HepG2 (cell line): ENCODE measurements around the gene PSMD3. TPM values are rescaled to one million over a fixed set of nuclear protein-coding genes. Genes with fewer than 3 reads are reported as not detected.

Experiments
- CBX5 ChIP-seq: sonication (generic); formaldehyde crosslinking; IDR thresholded peaks from 2 replicates; pipeline ENCODE4 v1.4.0; 2020; ENCODE audit warnings: missing genetic modification reagents, borderline replicate concordance
- CENPT ChIP-seq: sonication (generic); formaldehyde crosslinking; IDR thresholded peaks from 2 replicates; pipeline ENCODE4 v1.8.0; 2022; ENCODE audit warnings: low read depth, mild to moderate bottlenecking, moderate library complexity, missing genetic modification reagents
- CSRNP2 ChIP-seq: sonication (generic); formaldehyde crosslinking; conservative IDR thresholded peaks from 2 replicates; pipeline ENCODE4 v1.8.0; 2022; ENCODE audit warnings: low read depth, missing genetic modification reagents
- ETV5 ChIP-seq: IDR thresholded peaks from 2 replicates; pipeline ENCODE4 v1.6.1; 2018; ENCODE audit warnings: missing biosample characterization, missing genetic modification reagents, inconsistent platforms, borderline replicate concordance
- HOXA3 ChIP-seq: sonication (generic); formaldehyde crosslinking; IDR thresholded peaks from 2 replicates; pipeline ENCODE4 v1.5.0; 2020; ENCODE audit warnings: missing genetic modification reagents
- HOXD1 ChIP-seq: sonication (generic); formaldehyde crosslinking; IDR thresholded peaks from 2 replicates; pipeline ENCODE4 v1.5.0; 2020; ENCODE audit warnings: missing genetic modification reagents
- JARID2 ChIP-seq: sonication (generic); formaldehyde crosslinking; IDR thresholded peaks from 2 replicates; pipeline ENCODE4 v1.8.1; 2023; ENCODE audit warnings: missing genetic modification reagents, inconsistent platforms; ENCODE audit not compliant: insufficient replicate concordance
- MIXL1 ChIP-seq: IDR thresholded peaks from 2 replicates; pipeline ENCODE4 v1.6.1; 2016
- RERE ChIP-seq: IDR thresholded peaks from 2 replicates; pipeline ENCODE4 v1.6.1; 2016; ENCODE audit warnings: low read depth, missing genetic modification reagents, missing compliant biosample characterization
- SP5 ChIP-seq: IDR thresholded peaks from 2 replicates; pipeline ENCODE4 v1.6.1; 2016; ENCODE audit warnings: low read depth, borderline replicate concordance
- USF2 ChIP-seq, 2 experiments: sonication (generic) in 1 of 2; formaldehyde crosslinking in 1 of 2; IDR thresholded peaks; 2 replicates each; pipeline versions ENCODE4 v1.5.1 to v1.6.1; 2011 to 2020; ENCODE audit warnings: borderline replicate concordance in 1 of 2, low read depth in 1 of 2, low read length in 1 of 2, mild to moderate bottlenecking in 1 of 2, missing genetic modification reagents in 1 of 2, moderate library complexity in 1 of 2
- ZBTB26 ChIP-seq: IDR thresholded peaks from 2 replicates; pipeline ENCODE4 v1.6.1; 2016; ENCODE audit warnings: missing compliant biosample characterization, missing genetic modification reagents, borderline replicate concordance
- ZBTB7B ChIP-seq: sonication (generic); formaldehyde crosslinking; IDR thresholded peaks from 2 replicates; pipeline ENCODE4 v1.4.0; 2020; ENCODE audit warnings: missing genetic modification reagents
- ZFP37 ChIP-seq: sonication (generic); formaldehyde crosslinking; IDR thresholded peaks from 2 replicates; pipeline ENCODE4 v1.4.0; 2020; ENCODE audit warnings: missing genetic modification reagents, borderline replicate concordance
- ZNF24 ChIP-seq: fragments of 450-650 bp; IDR thresholded peaks from 2 replicates; pipeline ENCODE4 v1.6.1; 2017; ENCODE audit warnings: antibody characterized with exemption, mild to moderate bottlenecking
- ZNF331 ChIP-seq: sonication (generic); formaldehyde crosslinking; IDR thresholded peaks from 2 replicates; pipeline ENCODE4 v1.4.0; 2020; ENCODE audit warnings: missing genetic modification reagents
- ZNF382 ChIP-seq: sonication (generic); formaldehyde crosslinking; IDR thresholded peaks from 2 replicates; pipeline ENCODE4 v1.5.0; 2020; ENCODE audit warnings: missing genetic modification reagents, mild to moderate bottlenecking, borderline replicate concordance
- ZNF660 ChIP-seq: sonication (generic); formaldehyde crosslinking; IDR thresholded peaks from 2 replicates; pipeline ENCODE4 v1.5.1; 2020; ENCODE audit warnings: mild to moderate bottlenecking, low read depth, missing genetic modification reagents, borderline replicate concordance
- ZNF776 ChIP-seq: sonication (generic); formaldehyde crosslinking; IDR thresholded peaks from 2 replicates; pipeline ENCODE4 v1.4.0; 2020; ENCODE audit warnings: mild to moderate bottlenecking, missing genetic modification reagents
- ZSCAN29 ChIP-seq: sonication (generic); formaldehyde crosslinking; conservative IDR thresholded peaks from 2 replicates; pipeline ENCODE4 v1.4.0; 2020; ENCODE audit warnings: mild to moderate bottlenecking, missing genetic modification reagents
- polyA plus RNA-seq, 8 experiments: library from polyadenylated mRNA; depleted of rRNA in 3 of 8; stranded (reverse) in 7 of 8; unstranded in 1 of 8; fragments of >200 nt; fragmentation: Illumina TruSeq in 4 of 8; extraction: Trizol in 4 of 8; gene quantifications; 2 replicates each; pipeline versions ENCODE4 v1.2.1 to v1.2.3, GENCODE V29; 2011 to 2016; ENCODE audit warnings: low read depth in 4 of 8, missing spikeins in 1 of 8, mixed read lengths in 1 of 8; ENCODE audit not compliant: insufficient read depth in 1 of 8
- total RNA-seq, 5 experiments: library from RNA; depleted of rRNA; stranded (reverse); fragments of >200 nt; fragmentation: Illumina TruSeq; extraction: Trizol; gene quantifications; 2 replicates each; pipeline ENCODE4 v1.2.3, GENCODE V29; 2016; ENCODE audit warnings: low read depth in 1 of 5

The PSMD3 gene
- total and polyA plus RNA-seq, 2 of the 13 experiments (the other 11 are each of a cell fraction or from before 2014, with no cell fraction given) = 97.4 to 146 TPM

GRCh38 chr17:40038882-40039513 lies 58.4 kb downstream of the PSMD3 start (continued):
- TF ChIP-seq MIXL1 (CRISPR knock-in tag) (0 out of 2 replicates have a peak, but pooled peaks have one; percentile 21), CBX5 (no peak), SP5 (CRISPR knock-in tag) (no peak), ZBTB26 (CRISPR knock-in tag) (no peak), JARID2 (CRISPR knock-in tag) (no peak), ZSCAN29 (CRISPR knock-in tag) (no peak), CSRNP2 (CRISPR knock-in tag) (no peak), ZNF660 (CRISPR knock-in tag) (no peak), ETV5 (CRISPR knock-in tag) (no peak), ZNF331 (peak; percentile 61; the same call in 1 of the 2 replicates), RERE (CRISPR knock-in tag) (no peak), ZBTB7B (CRISPR knock-in tag) (peak; percentile 84; the same call in 1 of the 2 replicates), ZFP37 (CRISPR knock-in tag) (no peak), CENPT (no peak), USF2 (IDR thresholded peaks at IDR 0.05; ENCODE audit: low read depth, low read length) (no peak), USF2 (CRISPR knock-in tag; IDR thresholded peaks at IDR 0.05; ENCODE audit: borderline replicate concordance) (no peak), HOXA3 (CRISPR knock-in tag) (no peak; the same call in 1 of the 2 replicates), ZNF776 (no peak), ZNF24 (no peak), ZNF382 (CRISPR knock-in tag) (no peak), HOXD1 (CRISPR knock-in tag) (no peak)
